Measurements from ENCODE around the gene MRPS5.

The MRPS5 gene

DNA sequence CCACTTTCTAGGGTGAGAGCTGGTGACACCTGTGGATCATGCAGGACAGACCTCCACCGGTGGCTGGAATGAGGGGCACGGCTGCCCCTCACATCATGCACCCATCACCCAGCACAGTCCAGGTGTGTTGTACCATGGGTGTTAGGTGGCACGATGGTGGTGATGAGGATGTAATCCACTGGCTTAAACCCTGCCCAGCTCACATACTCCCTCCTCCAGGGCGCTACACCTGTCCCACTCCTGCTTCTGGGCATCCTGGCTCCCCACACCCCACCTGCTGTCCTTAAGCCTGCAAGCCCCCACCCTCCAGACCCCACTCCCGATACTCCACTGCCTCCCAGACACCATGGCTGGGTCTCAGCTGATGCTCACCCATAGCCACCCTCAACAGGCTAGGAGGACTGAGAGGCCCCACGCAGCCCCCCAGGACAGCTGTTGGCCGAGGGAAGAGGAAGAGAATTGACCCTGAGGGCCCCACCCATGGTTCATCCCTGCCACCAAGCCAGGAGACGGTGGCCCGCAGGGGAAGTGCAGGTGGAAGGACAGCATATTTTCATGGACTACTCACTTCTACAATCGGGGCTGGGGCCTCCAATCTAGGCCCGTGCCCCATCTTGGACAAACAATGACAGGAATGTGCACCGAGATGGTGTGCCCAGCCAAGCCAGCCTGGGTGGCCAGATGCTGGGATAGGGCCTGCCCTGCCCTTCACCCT, 61.8 kb downstream of the MRPS5 start:
- DNase-seq (ENCODE audit: low read depth), result no peak

DNA sequence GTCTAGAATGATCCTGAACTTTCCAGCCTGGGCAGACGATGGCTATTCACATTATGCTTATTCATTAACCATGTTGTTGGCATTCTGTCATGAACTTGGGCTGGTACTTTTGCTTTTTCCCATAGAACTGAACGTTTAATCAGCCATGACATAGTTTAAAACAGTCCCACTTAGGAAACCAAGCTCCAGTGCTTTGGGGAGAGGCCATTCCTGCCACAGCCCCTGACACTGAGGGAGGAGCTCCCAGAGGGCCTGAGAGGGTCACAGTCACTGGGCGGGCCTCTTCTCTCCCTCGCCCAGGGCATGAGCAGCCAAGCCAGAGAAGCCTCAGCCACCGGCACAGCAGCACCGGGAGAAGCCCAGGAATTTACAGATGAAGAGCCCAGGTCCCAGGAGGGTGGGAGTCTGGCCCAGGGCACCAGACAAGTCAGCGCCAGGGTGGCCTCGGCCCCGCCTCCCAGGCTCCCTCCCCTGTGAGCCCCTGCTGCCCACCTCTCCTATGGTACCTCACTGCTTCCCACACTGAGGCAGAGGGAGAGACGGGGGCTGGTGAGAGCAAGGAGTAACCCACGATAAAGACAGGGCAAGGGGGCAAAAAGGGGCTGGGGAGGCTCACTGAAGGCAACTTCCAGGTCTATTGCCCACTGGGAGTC, 62.5 kb downstream of the MRPS5 start:
- DNase-seq (ENCODE audit: low read depth), result no peak

DNA sequence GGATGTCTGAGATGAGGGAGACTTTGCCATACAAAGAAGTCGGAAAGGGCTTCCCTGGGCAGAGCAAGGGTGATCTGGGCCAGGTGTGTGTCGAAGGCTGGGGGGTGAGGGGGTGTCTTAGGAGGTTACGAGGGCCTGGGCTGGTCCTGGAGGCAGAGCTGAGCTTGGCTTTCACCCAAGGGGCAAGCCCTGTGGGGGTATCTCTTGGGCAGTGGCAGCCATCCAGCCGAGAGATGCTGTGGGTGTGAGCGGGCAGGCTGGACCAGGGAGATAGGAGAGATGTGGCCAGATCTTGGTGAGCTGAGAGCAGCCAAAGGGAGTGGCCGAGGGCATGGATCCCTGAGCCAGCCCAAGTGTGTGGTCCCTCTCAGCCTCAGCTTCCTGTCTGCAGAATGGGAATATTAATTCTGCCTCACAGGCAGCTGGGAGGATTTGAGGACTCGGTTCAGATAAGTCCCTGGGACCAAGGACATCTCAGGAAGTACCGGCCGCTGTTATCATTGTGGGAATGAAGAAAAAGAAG, 63.1 kb downstream of the MRPS5 start:
- no peak for DNase-seq (ENCODE audit: low read depth)

DNA sequence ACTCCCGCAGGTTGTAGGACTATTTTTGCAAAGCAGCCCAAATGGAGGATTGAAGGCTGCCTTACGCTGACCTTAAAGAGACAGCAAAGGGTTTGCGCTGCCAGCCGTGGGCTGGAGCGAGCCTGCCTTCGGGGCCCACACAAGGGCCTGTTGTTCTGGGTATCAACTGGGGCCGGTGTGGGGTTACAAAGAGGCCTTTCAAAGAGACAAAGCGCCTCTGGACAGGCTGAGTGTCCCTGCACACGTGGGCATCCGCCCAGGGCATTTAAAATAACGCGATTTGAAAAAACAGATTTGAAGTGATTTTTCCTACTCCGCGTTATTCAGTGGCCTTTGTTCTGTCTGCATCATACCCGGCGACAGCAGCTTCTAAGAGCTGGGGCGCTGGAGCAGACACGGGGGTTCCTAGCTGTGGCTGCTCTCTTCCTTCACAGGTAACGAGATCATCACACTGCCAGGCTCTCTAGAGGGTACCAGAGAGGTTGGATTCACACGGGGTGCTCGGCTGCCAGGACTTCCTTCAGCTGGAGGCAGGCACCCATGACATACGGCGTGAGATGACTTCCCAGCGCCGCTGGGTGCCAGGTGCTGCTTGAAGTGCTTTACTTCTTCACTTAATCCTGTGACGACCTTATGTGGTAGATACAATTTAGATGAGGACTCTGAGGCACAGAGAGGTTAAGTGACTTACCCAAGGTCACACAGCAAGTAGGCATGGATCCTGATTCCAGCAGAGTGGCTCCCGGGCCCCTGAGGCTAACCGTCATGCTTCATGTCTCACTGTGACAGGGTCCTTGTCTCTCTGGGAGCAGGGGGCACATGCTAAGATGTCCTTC, 63.9 kb downstream of the MRPS5 start:
- no peak for DNase-seq (ENCODE audit: low read depth)

DNA sequence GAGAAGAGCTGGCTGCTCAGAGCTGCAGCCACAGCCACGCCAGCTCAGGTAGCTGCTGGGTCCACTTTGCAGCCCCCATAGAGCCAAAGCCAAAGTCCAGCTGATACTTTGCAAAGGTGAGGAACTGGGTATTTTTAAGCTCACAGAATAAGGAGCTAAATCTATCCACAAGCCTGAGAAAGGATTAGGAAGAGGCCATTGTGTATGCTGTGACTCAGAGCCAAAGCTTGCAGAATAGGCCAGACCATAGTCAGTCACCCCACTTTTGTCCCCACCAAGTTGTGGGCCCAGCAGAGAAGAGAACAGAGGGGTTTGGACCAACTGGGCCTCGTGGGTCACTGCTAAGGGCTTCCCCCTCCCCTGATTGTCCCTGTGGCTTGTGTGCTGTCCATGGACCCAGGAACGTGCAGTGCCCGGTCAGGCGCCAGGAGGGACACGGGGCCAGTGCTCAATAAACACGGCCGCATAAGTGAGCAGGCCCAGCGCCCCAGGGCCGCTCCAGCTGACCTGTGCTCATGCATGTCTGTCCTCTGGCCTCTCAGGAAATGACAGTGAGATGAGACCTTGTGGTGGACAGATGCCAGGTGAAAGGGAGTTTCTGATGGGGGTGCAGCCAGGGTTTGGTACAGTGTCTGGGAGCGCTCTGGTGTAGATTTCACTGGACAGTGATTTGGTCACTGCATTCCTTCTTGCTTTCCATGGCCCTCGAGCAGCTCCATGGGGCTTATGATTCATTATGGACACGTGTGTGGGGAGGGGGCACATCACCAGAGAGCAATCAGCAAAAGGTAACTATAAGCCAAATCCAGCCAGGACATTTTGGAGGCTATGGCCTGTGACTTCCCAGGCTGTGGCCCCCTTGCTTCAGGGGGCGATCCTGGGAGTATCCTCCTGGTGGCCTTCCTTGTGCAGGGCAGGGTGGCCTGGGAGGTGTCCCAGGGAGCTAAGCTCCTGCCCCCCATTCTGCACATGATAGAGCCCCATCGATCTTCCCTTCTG, 64.8 kb downstream of the MRPS5 start:
- no peak for DNase-seq (ENCODE audit: low read depth)

DNA sequence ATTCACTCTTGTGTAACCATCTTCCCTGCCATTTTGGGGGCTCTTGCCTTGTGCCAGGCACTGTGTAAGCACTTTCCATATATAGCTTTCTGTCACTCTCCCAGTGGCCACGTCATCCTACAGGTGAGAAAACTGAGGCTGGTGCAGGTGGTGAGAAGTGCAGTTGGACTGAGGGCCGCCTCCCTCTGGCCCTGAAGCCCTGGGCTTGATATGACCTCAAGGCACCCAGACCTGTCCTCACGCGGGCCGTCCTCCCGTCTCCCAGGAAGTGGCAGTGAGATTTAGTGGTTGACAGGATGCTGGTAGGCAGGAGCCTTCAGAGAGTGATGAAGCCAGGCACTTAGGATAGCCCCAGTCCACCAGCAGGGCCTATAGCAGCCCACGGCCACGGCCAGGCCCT, 65.6 kb downstream of the MRPS5 start:
- no peak for DNase-seq (ENCODE audit: low read depth)

DNA sequence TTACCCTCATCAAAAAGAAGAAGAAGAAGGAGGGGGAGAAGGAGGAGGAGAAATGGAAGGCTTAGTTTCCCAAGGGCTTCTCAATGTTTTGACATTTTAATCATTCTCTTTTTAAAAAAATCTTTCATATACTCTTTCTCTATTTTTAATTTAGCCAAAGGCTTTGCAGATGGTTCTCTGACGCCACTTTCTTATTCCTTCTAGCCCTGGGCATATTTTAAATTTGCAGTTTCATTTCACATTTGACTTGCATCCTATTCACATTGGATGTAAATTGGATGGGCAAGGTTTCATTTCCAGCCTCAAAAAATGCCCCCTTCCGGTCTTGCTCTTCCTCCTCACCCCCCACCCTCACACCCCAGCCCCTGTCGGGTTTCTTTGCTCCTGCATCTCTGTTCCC, 66.3 kb downstream of the MRPS5 start:
- DNase-seq (ENCODE audit: low read depth), result no peak

DNA sequence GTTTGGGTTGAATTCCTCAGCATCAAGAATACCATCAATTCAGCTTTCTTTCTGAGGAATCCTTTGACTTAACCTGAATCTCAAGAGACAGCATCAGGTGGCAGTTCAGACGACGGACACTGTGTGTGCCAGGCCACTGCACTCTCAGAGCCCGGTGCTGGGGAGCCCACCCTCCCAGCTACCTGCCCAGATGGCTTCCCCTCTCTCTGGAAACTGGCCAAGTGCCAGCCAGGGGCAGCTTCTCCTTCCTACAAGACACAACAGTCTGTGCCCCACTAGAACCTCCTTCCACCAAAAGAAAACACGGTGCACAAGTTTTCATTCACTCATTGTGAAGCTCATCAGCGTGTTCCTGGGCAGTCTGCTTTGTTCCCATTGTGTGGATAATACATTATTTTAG, 67.6 kb downstream of the MRPS5 start:
- no peak for DNase-seq (ENCODE audit: low read depth)

DNA sequence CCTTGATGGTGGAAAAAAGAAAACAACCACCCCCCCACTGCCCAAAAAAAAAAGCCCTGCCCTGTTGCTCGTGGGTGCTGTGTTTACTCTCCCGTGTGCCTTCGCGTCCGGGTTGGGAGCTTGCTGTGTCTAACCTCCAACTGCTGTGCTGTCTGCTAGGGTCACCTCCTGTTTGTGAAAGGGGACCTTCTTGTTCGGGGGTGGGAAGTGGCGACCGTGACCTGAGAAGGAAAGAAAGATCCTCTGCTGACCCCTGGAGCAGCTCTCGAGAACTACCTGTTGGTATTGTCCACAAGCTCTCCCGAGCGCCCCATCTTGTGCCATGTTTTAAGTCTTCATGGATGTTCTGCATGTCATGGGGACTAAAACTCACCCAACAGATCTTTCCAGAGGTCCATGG, 68.1 kb downstream of the MRPS5 start:
- DNase-seq (ENCODE audit: low read depth), result no peak

DNA sequence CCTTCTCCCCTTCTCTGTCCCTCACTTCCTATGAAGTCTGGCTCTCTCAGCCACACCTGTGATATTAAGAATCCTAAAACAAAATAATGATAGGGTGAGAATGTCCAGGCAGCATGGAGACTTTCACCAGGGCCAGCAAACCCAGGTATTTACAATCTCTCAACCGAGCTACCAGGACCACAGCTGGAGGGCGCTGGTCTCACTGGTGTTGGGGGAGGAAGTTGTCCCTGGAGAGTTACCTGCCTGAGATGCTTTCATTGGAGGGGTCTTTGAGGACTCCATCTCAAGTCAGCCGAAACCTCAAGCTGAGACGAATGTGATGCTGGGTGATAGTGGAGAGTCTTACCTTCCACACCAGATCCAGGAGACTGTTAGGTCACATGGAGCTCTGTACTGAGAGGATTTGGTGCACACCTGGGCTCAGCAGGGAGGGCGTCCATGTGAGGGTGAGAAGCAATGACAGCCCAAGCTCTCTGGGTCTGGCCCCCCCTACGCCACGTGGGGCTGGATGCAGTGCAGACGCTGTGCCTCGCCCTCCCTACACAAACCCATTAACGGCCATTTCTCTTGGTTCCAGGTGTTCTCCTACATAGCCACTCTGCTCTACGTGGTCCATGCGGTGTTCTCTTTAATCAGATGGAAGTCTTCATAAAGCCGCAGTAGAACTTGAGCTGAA, 68.7 kb downstream of the MRPS5 start:
- DNase-seq (ENCODE audit: low read depth), result no peak

DNA sequence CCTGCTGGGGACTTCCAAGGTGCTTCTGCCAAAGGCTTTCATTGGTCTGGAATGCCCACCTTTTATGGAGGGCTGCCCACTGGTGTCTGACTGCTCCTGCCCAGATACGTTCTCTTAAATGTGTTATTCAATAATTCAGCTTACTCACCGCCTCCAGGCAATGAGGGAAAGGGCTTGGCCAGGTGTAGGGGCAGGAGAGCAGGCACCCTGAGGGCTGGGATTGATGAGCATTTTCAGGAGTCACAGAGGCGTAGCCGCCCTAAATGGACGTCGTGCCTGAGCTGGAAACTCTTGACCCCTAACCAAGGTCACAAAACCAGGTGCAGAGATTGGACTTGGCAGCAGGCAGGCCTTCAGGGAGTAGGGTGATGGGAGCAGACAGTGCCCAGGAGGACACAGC, 69.3 kb downstream of the MRPS5 start:
- no peak for DNase-seq (ENCODE audit: low read depth)

DNA sequence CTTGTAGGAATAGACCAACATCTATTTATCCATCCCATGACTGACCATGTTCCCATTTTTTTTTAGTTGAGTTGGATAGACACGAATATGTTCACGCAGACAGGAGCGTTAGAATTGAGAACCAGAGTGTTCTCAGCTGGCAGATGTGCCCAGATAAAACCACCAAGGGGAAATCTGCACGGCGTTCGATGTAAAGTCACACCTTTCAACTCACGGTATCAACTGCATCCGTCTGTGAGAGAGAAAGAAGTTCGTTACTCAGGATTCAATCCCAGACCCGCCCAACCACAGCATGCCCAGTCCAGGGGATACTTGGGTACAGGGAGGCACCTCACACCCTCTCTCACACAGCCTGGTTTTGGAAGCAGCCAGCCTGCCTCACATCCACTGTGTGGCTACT, 70.0 kb downstream of the MRPS5 start:
- no peak for DNase-seq (ENCODE audit: low read depth)

DNA sequence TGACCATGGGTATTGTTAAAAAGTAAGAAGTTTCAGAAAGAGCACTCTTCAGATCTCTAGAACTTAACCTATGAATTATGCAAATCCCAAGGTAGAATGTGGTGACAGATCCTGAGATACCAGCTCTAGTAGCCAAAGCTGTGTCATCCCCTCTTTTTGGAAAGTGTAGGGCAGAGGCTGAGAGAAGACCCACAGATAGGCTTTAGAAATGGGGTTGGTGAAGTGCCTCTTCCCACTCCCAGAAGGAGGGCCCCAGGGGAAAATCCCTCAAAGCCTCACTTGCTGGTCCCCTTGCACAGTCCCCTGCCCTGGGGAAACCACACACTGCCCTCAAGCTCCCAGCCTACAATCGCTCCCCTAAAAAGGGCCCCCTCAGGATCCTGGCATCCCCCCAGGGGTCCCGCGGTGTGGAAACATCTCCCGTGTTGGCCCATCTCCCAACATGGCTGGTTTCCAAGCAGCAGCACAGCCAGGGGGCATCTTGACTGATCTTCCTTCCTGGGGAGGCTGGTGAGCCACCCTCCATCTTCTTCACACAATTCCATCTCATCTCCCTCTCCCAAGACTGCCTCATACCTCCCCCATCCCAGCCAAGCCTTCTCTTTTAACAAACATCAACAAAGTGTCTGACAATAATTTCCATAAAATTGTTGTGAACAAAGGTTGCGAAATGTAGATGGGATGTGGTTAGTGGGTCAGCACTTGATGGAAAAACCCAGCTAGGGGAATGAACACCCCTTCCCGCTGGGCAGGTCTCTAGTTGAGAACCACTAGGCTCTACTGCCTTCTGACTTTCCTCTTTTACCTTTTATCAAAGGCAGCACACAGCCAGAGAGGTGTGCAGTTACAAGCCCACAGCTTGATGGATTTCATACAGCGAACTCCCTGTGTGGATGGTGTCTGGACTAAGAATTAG, 71.0 kb downstream of the MRPS5 start:
- no peak for DNase-seq (ENCODE audit: low read depth)

DNA sequence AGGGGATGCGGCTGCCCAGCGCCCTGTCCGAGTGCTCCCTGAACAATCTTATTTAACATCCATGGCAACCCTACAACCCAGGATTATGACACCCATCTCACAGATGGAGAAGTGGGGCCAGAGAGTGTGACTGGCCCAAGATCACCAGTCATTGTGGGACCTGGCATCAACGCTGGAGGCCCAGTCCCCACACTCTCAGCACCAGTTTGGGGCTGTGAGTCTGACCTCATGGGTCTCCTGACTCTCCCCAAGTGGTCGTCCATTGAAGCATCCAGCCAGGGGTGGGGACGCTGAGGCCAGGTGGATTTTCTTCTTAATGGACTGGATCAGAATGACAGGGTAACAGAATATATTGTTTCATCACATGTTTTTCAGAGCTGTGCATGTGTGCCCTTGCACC, 71.6 kb downstream of the MRPS5 start:
- no peak for DNase-seq (ENCODE audit: low read depth)

DNA sequence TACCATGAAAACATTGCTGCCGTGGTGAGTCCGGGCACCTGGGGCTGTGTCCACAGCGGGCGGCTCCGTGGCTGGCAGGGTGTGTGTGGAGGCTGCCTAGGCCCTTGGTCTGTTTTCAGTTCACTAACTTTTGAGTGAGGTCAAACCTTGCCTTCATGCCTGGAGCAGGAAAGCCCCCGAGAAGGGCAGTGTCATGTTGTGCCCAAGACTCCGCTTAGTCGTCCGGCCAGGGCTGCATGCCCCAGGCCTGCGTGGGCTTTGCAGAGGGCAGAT, 72.0 kb downstream of the MRPS5 start:
- no peak for DNase-seq (ENCODE audit: low read depth)

DNA sequence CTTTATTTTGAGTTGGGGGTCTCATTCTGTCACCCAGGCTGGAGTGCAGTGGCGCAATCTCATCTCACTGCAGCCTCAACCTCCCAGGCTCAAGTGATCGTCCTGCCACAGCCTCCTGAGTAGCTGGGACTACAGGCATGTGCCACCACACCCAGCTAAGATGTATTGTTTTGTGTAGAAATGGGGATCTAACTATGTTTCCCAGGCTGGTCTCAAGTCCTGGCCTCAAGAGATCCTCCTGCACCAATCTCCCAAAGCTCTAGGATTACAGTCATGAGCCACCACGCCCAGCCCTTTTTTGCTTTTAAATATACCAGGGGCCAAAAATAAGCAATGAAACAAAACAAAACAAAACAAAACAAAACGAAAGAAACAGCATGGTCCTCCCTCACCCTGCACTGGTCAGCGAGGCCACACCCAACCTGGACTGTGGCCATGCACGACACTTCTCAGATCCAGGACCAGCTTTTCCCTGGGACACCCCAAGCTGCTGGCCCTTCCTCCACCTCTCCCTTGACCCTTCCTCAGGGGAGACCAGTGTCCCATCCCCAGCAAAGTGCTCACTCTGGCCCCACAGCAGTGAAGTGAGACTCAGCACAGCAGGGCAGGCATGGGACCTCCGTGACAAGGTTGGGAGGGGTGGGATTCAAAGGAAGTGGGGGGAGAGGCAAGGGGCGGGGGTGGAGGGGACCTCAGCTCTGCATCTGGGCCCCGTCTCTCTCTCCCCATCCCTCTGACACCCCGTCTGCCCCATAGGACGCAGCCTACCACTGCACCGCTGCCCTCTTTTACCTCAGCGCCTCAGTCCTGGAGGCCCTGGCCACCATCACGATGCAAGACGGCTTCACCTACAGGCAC, 72.6 kb downstream of the MRPS5 start:
- DNase-seq (ENCODE audit: low read depth), result no peak

DNA sequence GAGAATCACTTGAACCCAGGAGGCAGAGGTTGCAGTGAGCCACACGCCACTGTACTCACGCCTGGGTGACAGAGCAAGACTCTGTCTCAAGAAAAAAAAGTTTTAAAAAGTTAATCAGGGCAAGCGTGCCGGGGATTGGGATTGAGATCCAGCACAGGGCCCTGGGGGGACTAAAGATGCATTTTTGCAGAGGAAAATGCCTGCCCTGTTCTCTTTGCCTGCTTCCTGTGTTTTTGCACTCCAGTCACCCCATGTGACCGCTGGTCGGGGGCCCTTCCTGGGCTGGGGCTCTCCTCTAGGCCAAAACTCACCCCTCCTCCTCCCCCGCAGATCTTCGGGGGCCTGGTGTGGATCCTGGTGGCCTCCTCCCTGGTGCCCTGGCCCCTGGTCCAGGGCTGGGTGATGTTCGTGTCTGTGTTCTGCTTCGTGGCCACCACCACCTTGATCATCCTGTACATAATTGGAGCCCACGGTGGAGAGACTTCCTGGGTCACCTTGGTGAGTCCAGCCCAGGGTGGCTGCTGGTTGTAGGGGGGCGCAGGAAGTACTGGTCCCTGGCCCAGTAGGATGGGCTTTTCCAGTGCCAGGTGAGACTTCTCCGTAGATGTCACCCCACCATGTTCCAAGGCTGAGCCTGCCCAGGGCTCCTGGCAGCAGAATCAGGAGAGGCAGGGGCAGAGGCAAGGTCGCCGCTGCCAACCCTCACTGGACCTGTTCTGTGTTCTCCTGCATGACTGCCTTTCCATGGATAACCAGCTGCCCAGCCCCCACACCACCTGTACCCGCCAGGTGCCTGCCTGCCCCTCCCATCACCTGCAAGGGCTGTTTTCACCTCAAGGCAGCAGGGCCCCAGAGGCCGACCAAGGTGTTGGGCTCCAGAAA, 73.7 kb downstream of the MRPS5 start:
- DNase-seq (ENCODE audit: low read depth), result no peak

DNA sequence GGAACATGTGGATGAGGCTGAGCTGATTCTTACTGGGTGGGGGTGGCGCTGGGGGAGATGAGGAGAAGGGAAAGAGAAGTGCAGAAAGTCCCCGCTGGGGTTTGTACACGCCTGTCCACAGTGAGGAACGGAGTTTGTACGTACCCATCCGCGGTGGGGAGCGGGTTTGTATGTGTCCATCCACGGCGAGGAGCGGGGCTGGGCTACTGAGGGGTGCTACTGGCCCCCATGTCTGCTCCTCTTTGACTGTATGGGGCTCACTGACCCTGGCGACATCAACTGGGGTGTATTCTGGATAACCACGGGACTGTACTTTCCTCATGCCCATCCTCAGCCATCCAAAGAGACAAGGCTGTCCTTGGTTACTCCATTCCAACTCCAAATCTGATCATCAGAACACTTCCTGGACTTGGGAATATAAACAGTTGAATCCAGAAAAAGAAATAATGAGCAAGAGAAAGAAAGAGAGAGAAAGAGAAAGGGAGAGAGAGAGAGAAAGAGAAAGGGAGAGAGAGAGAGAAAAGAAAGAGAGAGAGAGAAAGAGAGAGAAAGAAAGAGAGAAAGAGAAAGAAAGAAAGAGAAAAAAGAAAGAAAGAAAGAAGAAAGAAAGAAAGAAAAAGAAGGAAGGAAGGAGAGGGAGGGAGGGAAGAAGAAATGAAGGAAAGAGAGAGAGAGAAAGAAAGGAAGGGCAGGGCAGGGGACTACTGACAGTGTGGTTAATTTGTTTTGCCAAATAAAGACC, 75.1 kb downstream of the MRPS5 start:
- no peak for DNase-seq (ENCODE audit: low read depth)

All from HS-5 (cell line).